Neural cell (in vitro differentiated cells): Measurements from ENCODE around the gene ZNF503.

Source experiments
- EP300 ChIP-seq: fragments of 450-650 bp; conservative IDR thresholded peaks from 2 replicates; pipeline ENCODE4 v1.6.1; 2014; ENCODE audit warnings: antibody characterized with exemption, mild to moderate bottlenecking, moderate library complexity; ENCODE audit not compliant: poor library complexity, severe bottlenecking
- EZH2 ChIP-seq: fragments of 200-600, 300-800 bp; shearing (Covaris generic), sonication (generic); IDR thresholded peaks from 2 replicates; pipeline ENCODE4 v1.6.1; 2014; ENCODE audit warnings: antibody characterized with exemption, low read length, borderline replicate concordance, mild to moderate bottlenecking; ENCODE audit not compliant: insufficient read depth, poor library complexity, severe bottlenecking
- POLR2AphosphoS5 ChIP-seq: IDR thresholded peaks from 2 replicates; pipeline ENCODE4 v1.6.1; 2012
- TAF1 ChIP-seq: IDR thresholded peaks from 2 replicates; pipeline ENCODE4 v1.6.1; 2012; ENCODE audit warnings: low read depth
- TF ChIP-seq, protein P1 (sequence below): fragments of 450-650 bp; IDR thresholded peaks from 2 replicates; pipeline ENCODE4 v1.5.1; 2014; ENCODE audit warnings: antibody characterized with exemption, mild to moderate bottlenecking, moderate library complexity; ENCODE audit not compliant: poor library complexity, severe bottlenecking
- TF ChIP-seq, protein P2 (sequence below): IDR thresholded peaks from 2 replicates; pipeline ENCODE4 v1.6.1; 2012; ENCODE audit warnings: borderline replicate concordance

DNA sequence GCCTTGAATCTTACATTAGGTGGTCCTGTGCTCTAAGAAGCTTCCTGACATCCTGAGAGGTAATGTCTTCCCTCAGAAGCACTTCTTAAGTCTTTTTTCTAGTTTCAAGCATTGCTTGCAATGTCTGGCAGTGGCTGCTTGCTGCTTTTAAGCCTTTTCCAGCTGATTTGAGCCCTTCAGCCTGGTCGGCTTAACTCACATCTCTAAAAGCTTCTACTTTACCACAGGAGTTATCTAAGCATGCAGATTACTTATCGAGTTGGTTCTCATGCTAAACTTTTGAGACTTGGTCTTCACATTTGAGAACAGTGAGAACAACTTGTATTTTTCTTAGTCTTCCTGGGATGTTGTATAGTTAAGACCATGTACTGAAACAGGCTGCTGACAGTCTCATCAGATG lies 33.7 kb upstream of the ZNF503 start:
- TF ChIP-seq POLR2AphosphoS5 (no peak), EP300 (no peak), EZH2 (no peak), TAF1 (no peak)
- TF ChIP-seq, protein P1, sequence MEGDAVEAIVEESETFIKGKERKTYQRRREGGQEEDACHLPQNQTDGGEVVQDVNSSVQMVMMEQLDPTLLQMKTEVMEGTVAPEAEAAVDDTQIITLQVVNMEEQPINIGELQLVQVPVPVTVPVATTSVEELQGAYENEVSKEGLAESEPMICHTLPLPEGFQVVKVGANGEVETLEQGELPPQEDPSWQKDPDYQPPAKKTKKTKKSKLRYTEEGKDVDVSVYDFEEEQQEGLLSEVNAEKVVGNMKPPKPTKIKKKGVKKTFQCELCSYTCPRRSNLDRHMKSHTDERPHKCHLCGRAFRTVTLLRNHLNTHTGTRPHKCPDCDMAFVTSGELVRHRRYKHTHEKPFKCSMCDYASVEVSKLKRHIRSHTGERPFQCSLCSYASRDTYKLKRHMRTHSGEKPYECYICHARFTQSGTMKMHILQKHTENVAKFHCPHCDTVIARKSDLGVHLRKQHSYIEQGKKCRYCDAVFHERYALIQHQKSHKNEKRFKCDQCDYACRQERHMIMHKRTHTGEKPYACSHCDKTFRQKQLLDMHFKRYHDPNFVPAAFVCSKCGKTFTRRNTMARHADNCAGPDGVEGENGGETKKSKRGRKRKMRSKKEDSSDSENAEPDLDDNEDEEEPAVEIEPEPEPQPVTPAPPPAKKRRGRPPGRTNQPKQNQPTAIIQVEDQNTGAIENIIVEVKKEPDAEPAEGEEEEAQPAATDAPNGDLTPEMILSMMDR: no peak
- TF ChIP-seq, protein P2, sequence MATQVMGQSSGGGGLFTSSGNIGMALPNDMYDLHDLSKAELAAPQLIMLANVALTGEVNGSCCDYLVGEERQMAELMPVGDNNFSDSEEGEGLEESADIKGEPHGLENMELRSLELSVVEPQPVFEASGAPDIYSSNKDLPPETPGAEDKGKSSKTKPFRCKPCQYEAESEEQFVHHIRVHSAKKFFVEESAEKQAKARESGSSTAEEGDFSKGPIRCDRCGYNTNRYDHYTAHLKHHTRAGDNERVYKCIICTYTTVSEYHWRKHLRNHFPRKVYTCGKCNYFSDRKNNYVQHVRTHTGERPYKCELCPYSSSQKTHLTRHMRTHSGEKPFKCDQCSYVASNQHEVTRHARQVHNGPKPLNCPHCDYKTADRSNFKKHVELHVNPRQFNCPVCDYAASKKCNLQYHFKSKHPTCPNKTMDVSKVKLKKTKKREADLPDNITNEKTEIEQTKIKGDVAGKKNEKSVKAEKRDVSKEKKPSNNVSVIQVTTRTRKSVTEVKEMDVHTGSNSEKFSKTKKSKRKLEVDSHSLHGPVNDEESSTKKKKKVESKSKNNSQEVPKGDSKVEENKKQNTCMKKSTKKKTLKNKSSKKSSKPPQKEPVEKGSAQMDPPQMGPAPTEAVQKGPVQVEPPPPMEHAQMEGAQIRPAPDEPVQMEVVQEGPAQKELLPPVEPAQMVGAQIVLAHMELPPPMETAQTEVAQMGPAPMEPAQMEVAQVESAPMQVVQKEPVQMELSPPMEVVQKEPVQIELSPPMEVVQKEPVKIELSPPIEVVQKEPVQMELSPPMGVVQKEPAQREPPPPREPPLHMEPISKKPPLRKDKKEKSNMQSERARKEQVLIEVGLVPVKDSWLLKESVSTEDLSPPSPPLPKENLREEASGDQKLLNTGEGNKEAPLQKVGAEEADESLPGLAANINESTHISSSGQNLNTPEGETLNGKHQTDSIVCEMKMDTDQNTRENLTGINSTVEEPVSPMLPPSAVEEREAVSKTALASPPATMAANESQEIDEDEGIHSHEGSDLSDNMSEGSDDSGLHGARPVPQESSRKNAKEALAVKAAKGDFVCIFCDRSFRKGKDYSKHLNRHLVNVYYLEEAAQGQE: no peak
